Measurements from ENCODE around the gene EYA3.

EYA3 gene

DNA sequence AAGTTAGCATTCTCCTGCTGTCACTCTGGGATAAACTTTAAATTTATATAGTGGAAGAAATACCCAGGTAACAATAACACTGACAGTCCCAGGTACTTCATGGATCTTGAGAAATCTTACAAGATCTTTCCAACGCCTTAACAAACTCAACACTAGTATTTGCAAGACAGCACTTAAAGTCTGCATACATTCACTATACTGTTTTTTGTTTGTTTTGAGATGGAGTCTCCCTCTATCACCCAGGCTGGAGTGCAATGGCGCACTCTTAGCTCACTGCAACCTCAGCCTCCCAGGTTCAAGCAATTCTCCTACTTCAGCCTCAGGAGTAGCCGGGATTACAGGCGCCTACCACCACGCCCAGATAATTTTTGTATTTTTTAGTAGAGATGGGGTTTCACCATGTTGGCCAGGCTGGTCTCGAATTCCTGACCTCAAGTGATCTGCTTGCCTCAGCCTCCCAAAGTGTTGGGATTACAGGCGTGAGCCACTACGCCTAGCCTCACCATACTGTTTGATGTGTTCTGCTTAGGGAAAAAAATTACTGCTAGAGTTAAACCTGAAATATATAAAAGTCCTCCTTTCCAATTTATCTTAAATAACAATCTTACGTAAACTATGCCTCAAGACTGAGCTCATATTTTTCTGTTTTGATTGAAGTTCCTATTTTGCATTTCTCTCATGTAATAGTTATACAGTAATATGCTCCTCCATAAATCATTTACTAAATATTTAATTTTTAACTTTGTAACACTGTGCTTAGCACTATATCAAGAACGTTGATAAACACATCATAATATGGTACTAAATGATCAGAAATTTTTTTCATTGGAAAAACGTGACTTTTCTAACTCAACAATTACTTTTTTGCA, 17.5 kb downstream of the EYA3 start:
- DNase-seq, result no peak

- DNase-seq, result no peak
Measured at GRCh38 chr1:28067523-28068090, 20.8 kb downstream of the EYA3 start.

GRCh38 chr1:28066393-28067154, 21.8 kb downstream of the EYA3 start:
- DNase-seq, result no peak

- no peak for DNase-seq
Measured at GRCh38 chr1:28064064-28064463, 24.3 kb downstream of the EYA3 start.

GRCh38 chr1:28062806-28063205, 25.6 kb downstream of the EYA3 start:
- no peak for DNase-seq

- no peak for DNase-seq
Measured at GRCh38 chr1:28058971-28059878, 29.2 kb downstream of the EYA3 start.

DNA sequence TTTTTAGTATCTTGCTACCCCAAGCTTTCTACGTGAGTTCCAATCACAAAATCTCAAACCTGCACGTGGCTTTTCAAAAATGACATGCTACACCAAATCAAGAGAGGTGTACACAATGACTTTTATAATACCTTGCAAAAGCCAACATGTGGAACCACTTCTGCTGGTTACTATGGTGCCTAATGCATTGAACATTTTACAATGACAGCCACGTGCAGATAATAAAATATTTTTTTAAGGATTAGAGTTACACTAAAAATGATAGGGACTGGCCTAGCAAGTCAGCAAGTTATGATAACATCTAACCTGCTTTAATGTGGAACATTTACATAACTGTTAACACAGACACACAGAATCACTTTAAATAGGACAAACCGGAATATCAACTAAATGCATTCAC, 30.2 kb downstream of the EYA3 start:
- no peak for DNase-seq

DNA sequence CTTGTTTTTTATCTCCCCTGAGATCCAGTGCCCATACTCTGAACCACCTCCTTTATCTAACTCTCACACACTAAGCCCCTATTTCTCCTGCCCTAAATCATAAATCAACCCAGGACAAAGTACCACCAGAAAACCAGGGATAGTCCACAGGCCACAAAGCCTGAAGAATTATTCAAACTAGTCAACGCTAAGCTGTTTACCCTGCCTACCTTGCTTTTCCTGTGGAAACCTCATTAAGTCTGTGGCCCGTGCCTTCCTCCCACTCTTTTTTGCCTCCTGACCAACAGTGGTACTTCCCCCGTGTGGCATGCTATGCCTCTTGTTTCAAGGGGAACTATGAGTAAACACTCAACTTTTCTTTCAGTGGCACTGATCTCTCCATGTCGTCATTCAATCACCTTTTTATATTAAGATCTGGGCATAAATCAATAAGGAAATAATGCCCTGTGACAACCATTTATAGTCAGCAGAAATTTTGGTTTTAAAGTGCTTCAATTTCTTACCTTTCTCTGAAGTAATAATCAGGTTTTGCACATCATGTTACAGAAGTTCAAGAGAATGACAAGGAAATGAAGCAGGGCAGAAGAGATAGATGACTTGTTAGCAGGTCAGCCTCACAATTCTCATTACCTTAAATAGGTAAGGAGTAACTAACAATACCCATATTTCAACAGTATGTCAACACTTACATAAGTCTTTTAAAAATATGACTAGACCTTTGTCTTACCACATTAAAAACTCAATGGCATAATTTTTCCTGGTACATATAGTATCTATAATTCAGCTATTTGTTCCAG, 32.1 kb downstream of the EYA3 start:
- peak; percentile 59 for DNase-seq

GRCh38 chr1:28050776-28051175, 37.6 kb downstream of the EYA3 start:
- DNase-seq, result no peak

- DNase-seq, result no peak
Measured at GRCh38 chr1:28046716-28047115, 41.7 kb downstream of the EYA3 start.

DNA sequence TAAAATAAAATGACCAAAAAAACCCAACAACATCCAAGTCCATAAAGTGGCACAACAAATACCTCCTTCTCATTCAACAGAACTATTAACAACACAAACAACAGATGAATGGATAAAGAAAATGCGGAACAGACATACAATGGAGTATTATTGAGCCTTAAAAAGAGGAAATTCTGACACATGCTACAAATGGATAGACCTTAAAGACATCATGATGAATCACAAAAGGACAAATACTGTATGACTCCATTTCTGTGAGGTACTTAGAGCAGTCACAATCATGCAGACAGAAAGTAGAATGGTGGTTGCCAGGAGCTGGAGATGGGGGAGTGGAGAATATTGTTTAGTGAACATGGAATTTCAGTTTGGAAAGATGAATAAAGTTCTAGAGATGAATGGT, 42.6 kb downstream of the EYA3 start:
- DNase-seq, result no peak

DNA sequence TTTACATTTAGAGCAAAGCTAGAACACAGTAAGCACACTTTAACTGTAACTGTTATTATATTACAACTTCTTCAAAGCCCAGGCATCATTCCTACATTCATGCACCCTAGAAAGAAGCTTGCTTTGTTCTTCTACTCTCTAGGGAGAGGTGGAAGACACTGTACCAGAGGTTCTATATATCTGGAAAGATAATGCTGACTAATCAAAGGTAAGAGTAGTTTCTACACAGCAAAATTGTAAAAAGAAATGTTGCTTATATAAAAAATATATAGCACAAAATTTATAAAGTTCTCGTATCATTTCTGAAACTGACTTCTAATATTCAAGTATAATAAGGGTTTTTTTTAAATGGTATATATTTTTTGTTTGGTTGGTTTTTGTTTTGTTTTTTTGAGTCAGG, 44.0 kb downstream of the EYA3 start:
- DNase-seq, result no peak

DNA sequence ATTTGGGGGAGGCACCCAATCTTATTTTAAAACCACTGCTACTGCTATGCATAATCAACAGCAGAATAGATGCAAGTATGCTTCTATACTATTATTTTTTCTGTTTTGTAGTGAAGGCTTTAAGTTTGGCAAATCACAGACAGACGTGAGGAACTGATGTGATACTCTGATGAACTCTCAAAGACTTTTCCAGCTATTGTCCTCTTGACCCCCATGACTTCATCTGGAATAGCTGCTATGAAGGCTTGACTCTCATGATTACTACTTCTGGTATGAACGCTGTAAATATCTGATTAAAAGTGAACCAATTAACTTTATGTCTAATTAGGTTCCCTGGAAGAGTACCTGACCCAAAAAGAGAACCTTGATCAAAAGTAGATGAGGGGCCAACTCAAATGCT, 49.1 kb downstream of the EYA3 start:
- no peak for DNase-seq

- DNase-seq, result no peak
Measured at GRCh38 chr1:28037946-28038345, 50.5 kb downstream of the EYA3 start.

GRCh38 chr1:28037206-28037605, 51.2 kb downstream of the EYA3 start:
- no peak for DNase-seq

DNA sequence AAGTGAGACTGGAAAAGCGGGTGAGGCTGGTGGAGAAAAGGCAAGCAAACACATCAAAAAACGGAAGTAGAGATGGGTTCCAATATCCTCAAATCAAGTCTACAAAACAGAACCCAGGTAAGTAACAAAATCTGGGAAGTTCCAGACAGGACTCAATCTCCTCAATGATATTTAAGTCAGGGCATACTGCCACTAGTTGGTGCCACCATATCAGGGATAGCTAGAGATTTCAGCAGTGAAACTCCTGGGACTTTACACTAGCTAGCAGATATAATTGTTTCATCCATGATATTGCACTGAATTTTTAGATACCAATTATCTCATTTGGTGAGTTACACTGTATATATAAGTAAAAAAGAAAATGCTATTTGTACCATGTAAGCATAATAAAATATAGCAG, 52.0 kb downstream of the EYA3 start:
- DNase-seq, result no peak

DNA sequence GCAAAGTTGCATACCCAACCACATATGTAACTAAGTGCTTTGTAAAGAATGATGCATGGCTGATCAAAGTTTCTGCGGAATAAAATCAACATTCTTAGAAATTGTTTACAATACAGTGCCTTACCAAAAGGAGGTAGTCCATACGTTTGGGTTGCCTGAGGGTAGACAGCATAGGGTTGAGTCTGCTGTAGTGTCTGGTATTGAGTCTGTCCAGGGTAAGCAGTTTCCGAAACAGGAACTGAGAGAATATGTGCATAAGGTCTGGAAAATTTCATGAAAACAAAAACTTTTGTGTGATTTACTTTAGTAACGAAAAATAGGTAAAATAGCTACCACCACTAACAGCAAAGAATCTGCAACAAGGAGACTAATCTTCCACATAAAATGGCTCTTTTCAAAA, 53.0 kb downstream of the EYA3 start:
- no peak for DNase-seq

- no peak for DNase-seq
Measured at GRCh38 chr1:28032281-28032680, 56.1 kb downstream of the EYA3 start.

GRCh38 chr1:28031173-28031572, 57.2 kb downstream of the EYA3 start:
- DNase-seq, result no peak

DNA sequence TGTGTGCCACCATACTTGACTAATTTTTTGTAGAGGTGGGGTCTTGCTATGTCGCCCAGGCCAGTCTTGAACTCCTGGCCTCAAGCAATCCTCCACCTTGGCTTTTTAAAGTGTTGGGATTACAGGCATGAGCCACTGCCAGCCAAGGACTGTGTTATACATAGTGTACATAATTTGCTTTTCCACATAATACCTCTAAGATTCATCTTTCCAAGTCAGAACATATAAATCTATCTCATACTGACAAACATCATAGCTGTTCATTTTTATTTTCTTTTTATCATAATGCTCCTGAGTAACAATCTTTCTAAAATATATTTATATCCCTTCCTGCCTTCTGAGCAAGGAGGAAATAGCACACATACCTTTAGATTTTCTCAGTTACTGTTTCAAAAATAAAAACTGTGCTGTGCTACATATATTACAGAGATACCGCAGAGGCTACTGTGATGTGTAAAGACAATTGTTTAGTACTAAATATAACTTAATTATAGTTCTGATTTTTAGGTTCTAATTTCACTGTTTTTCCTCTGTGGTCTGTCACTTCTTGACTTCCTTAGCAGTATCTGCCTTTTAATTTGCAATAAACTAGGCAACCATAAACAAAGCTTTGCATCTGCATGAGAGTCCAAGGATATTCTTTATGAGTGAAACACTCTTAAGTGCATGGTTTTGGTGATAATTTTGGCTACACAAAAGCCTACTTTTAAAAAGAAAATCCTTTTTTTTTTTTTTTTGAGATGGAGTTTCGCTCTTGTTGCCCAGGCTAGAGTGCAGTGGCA, 59.3 kb downstream of the EYA3 start:
- no peak for DNase-seq

DNA sequence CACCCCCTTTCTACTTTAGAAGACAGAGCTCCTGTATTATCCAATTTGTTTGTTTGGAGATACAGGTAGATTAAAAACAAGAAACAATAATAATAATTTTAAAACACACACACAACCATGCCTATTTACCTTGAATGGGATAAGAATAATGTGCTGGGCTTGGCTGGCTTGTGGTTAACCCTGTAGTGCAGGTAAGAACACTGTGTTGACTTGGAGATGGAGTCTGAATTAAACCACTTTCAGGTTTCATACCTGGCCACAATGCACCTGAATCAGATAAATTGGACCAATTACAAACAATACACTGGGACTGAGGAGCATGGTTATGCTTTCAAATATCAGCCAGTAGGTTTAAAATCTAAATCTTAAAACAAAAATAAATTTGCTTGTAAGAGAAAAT, 60.8 kb downstream of the EYA3 start:
- no peak for DNase-seq
